GM18867 (cell line): ENCODE data around the gene NPTXR.
A peak's percentile ranks its signal among the peaks of the same experiment; 100 is the strongest.

Experiments
- ATAC-seq: cut with Tn5 transposase; IDR thresholded peaks from one replicate; pipeline ENCODE4 v1.9.1; 2021; ENCODE audit warnings: mild to moderate bottlenecking, moderate library complexity; ENCODE audit not compliant: unreplicated experiment

Gene NPTXR

DNA sequence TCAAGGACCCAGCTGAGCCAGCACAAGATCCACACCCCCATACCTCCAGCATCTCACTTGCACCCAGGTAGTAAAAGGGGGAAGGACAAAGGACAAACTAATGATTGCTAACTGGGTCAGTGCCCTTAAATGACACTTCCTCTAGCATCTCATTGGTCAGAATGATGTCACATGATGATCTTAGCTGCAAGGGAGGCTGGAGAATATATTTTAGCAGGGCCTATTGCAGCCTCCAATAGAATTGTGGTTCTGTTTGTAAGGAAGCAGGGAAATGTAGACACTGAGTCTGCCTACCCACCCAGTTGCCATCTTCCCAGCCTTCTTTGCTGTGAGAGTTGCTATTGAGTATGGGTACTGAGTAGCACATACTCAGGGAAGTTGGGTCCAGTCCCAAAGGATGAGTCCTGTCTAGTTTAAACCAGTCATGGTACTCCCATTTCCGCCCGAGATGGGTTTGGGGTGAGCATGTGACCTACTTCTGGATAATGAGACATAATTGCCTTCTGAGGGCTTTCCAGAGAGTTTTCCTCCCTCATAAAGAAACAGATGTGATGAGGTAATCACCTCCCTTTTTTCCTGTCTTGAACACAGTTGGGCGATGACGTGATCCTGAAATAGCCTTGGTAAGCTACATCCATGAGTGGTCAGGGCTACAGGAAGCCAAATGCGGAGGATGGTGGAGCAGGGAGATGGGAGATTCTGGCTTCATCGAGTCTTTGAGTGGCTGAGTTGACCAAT, 44.4 kb downstream of the NPTXR start:
- no peak for ATAC-seq

DNA sequence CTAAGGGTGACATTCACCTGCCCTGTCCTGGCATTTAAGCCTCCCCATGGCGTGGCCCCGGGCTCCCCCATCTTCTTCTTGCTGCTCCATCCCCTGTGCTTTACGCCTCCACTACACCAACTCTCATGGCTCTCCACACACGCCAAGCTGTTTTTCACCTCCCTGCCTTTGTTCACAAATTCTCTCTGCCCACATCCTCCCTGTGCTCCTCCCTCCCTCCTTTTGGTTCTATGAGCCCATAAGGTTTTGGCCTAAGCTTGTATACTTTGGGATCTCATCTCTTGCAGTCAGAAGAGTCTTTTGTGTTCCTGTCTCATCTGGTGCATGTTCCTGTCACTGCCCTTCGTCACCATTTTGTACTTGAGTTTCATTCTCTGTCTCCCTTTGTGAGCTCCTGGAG, 45.3 kb downstream of the NPTXR start:
- ATAC-seq, result no peak

DNA sequence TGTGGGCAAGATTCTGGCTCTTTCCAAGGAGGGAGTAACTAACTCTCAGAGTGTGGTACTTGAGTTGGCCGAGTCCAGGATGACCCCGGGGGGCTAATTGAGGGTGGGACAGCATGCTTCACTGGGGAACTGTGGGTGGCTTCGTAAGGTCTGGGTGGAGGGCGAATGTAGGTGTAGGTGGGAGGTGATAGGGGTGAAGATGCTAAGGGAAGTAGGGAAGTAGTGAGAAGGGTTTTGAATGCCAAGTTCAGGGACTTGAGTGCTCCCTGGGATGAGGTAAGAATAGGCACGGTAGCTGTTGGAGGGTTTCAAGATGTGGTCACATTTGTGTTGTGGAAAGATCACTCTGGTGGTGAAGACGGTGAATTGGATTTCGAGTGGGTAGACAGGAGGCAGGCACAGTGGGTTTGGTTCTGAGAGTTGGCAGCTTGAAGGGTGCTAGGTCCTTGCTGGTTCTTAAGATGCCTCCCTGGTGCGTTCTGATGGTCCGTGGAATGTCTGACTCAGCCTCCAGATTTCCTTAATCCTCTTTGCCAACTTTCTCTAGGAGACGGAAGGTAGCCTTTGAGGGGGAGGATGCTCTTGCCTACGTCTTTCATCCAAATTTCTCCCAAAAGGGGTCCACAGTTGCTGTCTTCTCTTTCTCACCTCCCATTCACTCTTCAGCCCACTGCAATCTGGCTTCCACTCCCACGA, 47.4 kb downstream of the NPTXR start:
- ATAC-seq, result no peak

DNA sequence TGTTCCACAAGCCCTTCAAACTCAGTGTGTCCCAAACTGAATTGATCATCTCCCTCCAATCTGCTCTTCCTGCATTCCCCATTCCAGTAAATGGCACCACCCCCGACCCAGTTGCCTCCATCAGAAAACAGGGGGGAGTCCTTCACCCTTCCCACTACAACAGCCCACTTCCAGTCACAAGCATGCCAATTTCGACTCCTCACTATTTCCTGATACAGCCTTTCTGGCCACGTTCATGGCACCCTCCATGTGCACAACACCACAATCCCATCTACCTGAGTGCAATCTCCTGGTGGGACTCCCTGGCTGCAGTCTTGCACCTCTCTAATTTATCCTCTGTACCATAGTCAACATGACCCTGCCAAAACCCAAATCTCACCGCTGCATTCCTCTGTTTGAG, 48.3 kb downstream of the NPTXR start:
- ATAC-seq, result no peak

DNA sequence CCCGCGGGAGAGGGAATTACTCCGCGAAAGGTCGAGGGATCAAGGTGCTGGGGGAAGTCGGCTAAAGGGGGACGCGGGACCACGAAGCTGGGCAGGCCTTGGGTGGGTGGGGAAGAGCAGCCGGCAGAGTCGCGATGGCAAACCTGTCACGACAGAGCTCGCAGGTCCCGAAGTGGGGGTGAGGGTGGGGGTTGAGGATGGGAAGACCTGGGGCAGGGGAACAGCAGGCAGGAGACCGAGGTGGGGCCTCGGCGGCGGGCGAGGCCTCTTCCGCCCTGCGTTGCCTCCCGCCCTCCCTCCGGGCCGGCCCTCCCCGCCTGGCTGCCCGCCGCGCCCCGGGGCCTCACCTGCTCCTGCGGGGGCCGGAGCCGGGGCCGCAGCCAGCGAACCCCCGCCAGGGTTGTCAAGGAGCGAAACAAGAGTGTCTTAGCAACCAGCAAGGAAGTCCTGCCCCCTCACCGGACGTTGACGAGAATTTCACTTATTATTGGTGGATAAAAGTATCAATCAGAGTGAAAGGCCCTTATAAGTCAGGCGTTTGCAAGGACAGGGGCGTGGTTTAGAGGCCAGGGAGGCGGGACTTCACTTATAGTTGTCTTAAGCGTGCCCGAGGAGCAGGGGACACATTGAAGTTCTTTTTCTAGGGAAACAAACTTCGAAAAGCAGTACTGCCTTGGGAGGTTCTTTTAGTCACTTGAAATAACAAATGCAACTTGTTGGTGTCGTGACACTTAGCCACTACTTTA, 49.9 kb downstream of the NPTXR start, which contains the start of gene DNAL4:
DNAL4 (minus strand) TSS at position 423 of the 746 bp plus-strand sequence. CDS start 11,412 bp downstream, outside the sequence.
- ATAC-seq, result peak; percentile 90

DNA sequence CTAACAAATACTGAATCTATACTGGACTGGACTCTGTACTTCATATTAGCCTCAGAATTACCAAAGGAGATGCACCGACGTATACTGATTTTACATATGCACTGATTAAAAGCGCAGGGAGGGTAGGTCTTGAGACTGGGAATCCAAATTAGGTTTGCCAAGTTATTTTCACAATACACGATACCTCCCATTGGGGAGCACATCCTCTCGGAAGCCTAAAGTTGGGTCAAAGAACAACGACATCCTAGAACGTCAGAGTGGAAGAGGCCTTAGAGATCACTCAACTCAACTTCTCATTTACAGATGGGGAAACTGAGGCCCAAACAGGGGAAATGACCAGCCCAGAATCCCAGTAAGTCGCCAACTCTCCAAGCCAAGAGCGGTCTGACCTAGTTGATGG, 50.5 kb downstream of the NPTXR start:
- no peak for ATAC-seq

DNA sequence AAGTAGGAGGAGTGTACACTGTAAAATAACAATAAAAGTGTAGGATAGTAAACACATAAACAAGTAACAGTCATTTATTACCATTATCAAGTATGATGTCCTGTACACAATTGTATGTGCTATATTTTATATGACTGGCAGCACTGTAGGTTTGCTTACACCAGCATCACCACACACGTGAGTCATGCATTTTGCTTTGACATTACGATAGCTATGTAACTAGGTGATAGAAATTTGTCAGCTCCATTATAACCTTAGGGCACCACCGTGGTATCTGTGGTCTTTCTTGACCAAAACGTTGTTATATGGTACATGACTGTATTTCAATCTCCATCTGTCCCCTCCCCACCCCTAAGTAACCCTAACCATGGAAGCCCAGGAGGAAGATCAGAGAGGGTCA, 51.0 kb downstream of the NPTXR start:
- ATAC-seq, result no peak

DNA sequence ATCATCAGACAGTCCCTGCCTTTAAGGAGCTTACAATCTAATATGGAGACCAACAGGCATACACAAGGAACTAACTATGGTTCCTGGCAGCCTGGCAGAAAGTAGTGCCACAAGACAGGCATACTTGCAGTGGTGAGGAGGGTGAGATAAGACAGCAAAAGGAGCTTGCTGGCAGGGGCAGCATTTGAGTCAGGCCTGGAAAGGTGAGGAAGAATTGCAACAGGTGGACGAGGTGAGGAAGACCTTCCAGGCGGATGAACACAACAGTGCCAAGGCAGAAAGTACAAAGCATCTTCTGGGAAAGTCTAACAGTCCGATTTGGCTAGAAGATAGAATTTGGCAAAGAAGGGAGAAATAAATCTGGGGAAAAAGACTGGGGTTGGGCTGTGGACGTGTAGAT, 54.2 kb downstream of the NPTXR start:
- no peak for ATAC-seq

DNA sequence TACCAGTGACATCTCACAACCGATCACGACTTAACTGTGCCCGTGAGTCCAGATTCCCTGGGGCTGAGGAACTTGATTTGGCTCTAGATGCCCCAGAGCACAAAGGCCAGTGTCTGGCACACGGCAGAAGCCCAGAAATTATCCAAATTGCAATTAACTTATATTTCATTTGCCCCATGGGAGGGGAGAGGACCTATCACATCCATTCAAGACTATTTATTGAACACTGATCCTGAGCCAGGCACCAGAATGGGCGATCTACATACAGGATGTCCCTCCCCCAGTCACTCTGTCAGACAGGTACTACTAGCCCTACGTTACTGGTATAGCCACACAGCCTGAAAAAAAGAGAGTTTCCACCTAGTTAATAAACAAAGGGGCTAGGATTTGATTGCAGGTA, 55.0 kb downstream of the NPTXR start:
- no peak for ATAC-seq

DNA sequence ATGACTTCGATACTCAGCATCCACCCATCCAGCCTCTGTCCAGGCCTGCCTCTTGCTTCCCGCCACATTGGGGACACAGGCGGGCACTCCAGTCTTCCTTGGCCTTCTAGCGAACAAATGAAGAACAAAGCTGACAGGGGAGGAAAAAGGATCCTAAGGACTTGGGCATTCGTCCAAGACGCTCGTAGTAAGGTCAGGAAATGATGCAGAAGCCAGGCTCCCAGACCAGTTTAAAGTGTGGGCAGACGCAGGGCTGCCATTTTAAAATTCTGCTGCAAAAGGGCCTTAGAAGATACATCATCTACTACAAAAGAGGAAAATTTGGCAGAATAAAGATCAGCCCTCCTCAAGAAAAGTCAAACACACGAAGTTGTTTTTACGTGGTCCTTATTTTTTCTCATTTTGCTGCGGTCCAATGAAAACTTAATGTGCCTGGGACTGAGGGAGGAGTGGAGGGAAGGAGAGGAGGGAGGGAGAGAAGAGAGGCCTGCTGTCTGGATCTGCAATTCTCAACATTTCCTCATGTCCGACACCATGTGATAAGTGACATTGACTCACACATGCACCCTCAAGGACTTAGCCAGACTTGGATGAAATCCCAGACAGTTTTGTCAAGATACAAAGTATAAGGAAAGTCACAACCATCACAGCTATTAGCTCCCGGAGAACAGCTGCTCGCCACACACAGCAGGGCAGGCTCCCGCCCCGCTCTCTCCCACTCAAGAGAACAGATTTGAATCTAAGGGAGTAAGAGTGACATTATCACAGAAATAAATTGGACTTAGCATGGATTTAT, 55.6 kb downstream of the NPTXR start:
- ATAC-seq, result no peak

DNA sequence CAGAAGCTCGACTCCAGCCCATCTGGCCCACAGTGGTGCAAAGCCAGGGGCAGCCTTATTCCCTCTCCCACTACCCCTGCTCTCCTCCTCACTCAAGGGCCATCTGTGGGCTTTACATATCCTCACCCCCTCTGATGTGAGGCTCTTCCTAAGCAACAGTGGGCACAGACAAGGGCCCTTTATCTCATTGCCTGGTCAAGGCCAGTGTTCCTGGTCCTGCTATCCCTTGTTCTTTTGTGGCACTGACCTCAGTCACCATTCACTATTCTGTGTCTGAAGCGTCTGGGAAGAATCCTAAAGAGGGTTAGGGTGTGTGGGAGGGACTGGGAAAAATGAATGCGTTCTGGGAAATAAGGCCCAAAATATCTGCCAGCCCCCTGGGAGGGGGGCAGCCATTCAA, 57.2 kb downstream of the NPTXR start:
- ATAC-seq, result no peak

DNA sequence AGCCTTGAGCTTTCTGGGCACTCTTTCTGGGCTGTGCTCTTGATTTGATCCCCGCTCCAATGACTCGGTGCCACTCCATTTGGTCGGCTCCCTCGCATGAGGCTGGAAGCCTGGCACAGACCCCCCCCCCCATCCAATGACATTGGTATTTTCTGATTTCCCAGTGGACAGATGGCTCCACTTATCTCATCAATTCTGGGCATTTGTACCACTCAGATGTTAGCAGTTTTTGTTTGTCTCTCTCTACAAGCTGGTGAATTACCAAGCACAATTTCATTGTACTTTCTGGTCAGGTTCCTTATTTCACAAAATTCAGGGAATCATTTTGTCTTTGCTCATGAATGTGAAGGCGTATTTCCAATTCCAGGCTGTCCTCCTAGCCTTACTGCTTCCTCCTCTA, 59.0 kb downstream of the NPTXR start:
- no peak for ATAC-seq

DNA sequence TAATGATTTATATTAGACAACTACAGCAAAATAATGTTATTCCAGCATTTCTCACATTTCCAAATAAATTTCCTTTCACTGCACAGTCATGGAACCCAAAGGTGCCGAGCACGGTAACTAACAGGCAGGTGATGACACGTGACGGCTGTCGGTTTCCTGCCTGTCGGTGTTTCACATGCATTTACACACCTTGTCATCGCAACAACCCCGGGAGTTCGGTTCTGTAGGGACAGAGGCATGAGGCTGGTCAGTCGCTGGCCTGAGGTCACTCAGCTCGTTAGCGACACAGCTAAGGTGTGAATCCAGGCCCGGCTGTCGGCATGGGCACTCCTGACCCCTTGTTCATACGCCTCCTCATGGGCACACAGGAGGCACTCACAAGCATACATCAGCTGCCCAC, 59.8 kb downstream of the NPTXR start:
- no peak for ATAC-seq

DNA sequence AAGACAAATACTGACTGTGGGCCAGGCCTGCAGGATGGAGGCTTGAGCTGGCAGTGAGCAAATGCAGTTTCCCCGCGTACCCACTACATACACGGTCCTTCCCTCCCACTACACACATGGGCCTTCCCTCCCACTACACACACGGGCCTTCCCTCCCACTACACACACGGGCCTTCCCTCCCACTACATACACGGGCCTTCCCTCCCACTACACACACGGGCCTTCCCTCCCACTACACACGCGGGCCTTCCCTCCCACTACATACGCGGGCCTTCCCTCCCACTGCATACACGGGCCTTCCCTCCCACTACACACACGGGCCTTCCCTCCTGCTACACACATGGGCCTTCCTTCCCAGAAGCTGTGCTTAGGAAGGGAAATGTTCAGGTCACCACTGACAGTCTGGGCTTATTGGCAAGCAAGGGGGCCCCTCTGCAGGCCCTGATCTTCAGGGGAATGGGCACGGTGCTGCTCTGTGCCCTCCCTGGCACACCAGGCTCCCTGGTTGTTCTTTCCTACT, 60.7 kb downstream of the NPTXR start:
- no peak for ATAC-seq

DNA sequence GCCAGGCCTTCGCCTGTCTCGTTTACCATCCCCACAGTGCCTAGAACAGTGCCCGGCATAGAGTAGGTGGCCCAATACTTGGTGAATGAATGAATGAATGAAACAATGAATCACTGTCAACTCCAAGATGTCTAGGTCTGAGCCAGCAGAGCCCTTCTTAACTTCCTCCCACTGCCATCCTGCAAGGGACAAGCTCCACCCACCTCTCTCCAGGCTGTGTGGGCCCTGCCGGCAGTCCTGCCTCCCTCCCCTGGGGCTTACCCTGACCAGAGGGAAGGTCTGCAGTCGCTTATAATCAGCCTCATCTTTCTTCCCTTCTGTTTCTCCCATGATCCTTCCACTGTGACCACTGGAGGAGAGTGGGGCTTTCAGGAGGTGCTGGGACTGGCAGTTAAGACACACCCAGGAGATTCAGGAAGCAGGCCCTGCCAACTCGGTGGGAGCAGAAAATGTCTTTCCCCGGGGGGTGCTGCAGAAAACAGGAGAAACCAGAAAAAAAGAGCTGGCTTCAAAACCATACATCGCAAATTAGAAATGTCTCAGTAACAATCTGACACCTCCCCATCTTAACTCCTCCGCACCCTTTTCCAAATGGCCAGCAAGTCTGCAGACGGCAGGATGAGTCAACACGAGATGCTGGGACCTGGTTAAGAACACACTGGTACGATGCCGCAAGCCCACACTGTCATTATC, 61.3 kb downstream of the NPTXR start:
- no peak for ATAC-seq

DNA sequence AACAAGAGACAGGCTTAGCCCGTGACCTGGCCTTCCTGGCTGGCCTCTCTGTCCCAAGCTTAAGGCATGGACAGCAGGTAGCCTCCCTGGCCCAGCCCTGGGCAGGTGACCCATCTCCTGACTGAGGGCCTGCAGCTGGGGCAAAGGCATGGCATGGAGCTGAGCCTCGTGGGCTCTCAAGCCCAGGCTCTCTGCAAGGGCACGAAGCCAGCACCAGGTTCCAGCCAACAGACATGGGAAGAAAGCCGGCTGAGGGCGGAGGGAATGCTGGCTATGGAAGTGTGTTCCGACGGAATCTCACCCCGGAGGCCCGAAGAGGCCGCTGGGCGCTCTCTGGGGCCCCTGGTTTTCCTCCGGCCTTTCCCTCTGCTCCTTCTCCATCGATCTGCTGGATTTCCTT, 62.8 kb downstream of the NPTXR start:
- no peak for ATAC-seq

DNA sequence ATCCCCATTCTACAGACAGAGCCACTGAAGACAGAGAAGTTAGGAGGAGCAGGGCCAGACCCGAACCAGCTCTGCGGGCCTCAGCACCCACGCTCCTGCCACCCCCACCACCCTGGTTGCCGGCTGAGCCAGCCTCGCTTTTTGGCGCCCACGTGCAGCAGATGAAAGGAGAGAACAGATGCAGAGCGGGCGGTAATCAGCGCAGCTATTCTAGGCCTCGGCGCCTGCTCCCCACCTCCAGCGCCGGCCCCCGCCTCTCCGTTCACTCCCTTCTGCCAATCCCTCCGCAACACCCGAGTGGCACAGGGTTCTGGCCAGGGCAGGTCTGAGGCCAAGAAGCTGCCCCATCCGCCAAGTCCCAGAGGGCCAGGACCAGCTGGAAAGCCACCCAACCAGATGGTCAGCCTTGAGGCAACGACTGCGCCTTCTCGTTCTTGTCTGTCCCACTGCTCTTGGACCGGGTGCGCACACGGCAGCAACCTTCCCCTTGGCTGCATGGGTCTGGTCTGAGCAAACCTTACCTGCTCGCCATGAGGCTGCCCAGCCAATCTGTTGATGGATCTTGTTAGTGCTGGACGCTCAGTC, 66.6 kb downstream of the NPTXR start:
- no peak for ATAC-seq

DNA sequence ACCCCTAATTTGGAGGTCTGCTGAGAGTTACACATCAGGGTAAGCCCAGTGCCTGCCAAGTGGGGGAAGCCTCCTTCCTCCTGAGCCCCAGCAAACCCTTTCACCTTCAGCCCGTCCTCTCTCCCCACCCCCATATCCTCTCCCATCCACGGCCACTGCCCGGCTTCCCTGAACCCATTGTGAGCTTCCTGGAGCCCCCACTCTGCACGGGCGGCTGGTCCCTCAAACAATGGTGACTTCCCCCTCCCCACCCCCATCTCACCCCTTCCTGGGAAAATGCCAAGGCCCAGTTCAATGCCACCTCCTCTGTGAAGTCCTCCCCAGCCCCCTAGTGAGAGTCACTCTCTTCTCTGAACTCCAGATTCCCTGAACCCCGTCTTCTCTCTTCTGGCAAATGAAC, 67.7 kb downstream of the NPTXR start:
- no peak for ATAC-seq

DNA sequence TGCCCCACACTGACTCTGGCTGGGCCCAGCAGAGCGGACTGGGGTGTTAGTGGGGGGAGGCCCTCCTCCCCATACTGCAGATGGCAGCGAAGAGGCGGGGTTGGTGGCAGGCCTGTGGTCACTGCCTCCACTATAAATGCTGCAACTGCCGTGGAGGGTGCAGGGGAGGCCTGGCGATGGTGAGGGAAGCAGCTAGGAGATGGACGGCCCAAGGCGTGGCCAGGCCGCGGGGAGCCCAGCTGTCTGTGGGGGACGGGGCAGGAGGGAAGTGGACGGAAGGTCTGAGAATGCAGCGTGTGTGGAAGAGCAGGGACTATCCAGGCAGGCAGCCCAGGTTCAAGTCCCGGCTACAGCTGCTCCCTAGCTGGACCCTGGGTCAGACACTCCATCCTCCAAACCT, 68.2 kb downstream of the NPTXR start:
- no peak for ATAC-seq
